ENCODE results near the gene APIP.

The APIP gene

GRCh38 chr11:34836958-34837856, 79.0 kb downstream of the APIP start:
- no peak for DNase-seq

- no peak for DNase-seq
Observed at GRCh38 chr11:34833602-34834001, 82.6 kb downstream of the APIP start.
